Activated naive CD4-positive, alpha-beta T cell treated with anti-CD3 and anti-CD28 coated beads, Interleukin-2, amount 50 U/mL, for 16 hours (primary cell): Measurements from ENCODE around the gene FAM118A.
"Not testable (repeated sequence)": the region's sequence is repeated elsewhere in the genome, so short reads cannot be mapped to it uniquely, and the experiment has no call there.

Experiments
- DNase-seq: peaks from one replicate; pipeline ENCODE4 v3.0.0-alpha.2; 2020

The FAM118A gene

DNA sequence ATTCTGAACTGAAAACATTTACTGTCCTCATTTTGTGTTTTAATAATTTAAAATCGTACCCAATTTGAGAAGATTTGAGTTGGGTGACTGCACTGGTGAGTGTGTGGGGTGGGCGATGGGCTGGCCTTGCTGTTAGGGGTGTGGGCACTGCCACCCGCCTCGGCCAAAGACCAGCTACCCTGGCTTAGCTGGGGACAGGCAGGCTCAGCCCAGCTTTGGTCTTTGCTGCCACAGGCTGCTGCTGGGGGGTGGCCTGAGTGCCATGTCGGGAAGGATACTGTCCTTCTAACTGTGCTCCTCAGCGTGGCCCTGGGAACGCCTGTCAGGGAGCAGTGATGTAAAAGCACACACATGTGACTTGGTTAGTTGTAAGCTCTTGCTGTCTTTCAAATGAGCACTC, 22.3 kb downstream of the FAM118A start:
- no peak for DNase-seq

DNA sequence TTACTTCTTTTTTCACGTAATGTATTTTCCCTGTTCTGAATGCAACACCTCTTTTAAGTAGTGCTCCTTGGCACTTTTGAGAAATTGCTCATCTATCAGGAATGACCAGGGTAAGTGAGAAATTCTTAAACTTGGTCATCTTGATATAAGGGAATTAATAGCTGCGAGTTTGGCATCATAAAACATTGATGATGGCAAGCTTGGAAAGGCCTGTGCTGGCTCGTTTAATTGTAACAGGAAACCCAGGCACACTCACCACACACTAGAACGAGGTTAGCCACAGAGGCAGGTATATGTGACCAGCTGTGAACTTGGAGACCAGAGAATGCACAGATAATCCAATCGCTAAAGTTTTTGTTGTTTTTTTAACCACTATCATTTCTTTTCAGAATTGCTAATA, 24.3 kb downstream of the FAM118A start:
- no peak for DNase-seq

DNA sequence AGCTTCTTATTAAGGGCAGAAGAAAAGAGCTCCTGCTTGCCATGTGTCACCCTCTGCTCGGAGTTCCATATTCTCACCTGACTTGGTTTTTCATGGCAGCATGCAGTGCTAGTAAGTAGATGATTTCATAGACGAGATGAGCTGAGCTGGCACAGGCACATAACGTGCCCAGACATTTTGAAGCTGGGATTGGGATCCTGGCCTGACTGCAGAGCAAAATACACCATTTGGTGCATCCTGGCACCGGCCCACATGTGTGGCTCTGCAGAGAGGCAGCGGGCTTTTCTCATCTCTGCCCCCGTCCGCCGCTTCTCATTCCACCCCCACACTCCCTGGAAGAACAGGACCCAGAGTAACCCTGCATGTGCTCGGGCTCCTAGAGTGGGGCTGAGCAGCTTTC, 24.8 kb downstream of the FAM118A start:
- no peak for DNase-seq

- DNase-seq = no peak
Measured at GRCh38 chr22:45335021-45335818, 25.5 kb downstream of the FAM118A start.

- DNase-seq = no peak
Measured at GRCh38 chr22:45335854-45336522, 26.3 kb downstream of the FAM118A start.

GRCh38 chr22:45336971-45337431, 27.3 kb downstream of the FAM118A start:
- DNase-seq = no peak

GRCh38 chr22:45337536-45337935, 27.8 kb downstream of the FAM118A start:
- no peak for DNase-seq

GRCh38 chr22:45338795-45339194, 29.1 kb downstream of the FAM118A start:
- DNase-seq = no peak

- no peak for DNase-seq
Measured at GRCh38 chr22:45340323-45340722, 30.6 kb downstream of the FAM118A start.

DNA sequence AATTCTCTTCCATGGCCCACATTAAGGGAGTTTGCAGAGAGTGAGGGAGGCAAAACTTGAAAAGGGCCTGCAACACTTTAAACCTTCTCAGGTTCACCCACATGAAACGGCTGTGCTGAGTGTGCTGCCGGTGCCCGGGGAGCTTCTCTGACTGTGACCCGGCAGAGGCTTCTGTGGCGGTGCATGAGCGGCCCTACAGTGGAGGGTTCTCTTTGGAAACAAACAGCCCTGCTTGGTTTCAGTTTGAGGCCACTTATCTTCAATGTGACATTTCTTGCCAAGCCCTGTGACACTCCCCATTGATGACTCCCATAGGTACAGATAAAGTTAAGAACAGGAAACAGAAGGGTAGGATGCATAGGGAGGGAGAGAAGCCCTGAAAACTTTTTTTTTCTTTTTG, 31.8 kb downstream of the FAM118A start:
- DNase-seq = peak; percentile 71

- no peak for DNase-seq
Measured at GRCh38 chr22:45343143-45343542, 33.4 kb downstream of the FAM118A start.

- DNase-seq = no peak
Measured at GRCh38 chr22:45344334-45344733, 34.6 kb downstream of the FAM118A start.

DNA sequence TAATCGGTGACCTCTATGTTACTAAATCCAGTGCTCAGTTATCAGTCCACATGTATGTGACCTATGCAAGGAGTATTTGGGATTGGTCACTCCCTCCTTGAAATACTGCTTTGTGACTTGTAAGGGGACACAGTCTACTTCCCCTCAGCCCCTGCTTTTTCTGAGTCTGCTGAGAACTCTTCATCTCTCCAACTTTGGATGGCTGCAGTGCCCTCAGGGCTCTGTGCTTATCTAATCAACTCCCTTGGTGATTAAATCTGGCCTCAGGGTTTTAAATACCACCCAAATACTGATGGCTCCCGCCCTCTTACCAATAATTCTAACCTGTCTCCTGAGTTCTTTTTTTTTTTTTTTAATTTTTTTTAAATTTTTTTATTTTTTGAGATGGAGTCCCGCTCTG, 40.2 kb downstream of the FAM118A start:
- DNase-seq = no peak

DNA sequence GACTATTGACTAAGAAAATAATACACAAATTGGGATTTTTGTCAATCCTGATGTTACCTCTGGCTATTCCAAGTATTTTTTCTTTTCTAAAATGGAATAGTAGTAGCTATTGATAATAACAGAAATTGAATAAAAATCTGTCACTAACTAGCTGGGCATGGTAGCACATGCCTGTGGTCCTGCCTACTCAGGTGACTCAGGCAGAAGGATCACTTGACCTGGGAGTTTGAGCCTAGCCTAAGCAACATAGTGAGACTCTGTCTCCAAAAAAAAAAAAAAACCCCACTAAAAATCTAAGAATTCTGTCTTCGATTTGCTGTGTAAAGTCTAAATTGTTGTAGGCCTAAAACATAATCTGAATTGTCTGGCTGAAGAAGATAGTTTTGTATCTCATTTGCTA, 42.2 kb downstream of the FAM118A start:
- no peak for DNase-seq

DNA sequence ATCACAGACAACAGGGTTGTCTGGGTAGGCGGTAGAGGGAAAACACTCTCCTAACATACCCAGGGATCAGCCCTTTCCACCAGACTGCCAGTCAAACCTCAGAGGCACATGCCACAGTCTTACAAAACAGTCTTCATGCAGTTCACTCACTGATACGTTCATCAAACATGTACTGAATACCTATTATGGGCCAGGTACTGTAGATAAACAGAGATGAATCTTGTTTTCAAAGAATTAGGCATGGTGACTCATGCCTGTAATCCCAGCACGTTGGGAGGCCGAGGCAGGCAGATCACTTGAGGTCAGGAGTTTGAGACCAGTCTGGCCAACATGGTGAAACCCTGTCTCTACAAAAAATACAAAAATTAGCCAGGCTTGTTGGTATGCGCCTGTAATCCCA, 43.0 kb downstream of the FAM118A start:
- not testable (repeated sequence) for DNase-seq

- DNase-seq = no peak
Measured at GRCh38 chr22:45353786-45354185, 44.1 kb downstream of the FAM118A start.

- DNase-seq = no peak
Measured at GRCh38 chr22:45357490-45357889, 47.8 kb downstream of the FAM118A start.

GRCh38 chr22:45358127-45358526, 48.4 kb downstream of the FAM118A start:
- DNase-seq = no peak

- no peak for DNase-seq
Measured at GRCh38 chr22:45359627-45360026, 49.9 kb downstream of the FAM118A start.

- no peak for DNase-seq
Measured at GRCh38 chr22:45366713-45367112, 57.0 kb downstream of the FAM118A start.

GRCh38 chr22:45373592-45373991, 63.9 kb downstream of the FAM118A start:
- DNase-seq = not testable (repeated sequence)

DNA sequence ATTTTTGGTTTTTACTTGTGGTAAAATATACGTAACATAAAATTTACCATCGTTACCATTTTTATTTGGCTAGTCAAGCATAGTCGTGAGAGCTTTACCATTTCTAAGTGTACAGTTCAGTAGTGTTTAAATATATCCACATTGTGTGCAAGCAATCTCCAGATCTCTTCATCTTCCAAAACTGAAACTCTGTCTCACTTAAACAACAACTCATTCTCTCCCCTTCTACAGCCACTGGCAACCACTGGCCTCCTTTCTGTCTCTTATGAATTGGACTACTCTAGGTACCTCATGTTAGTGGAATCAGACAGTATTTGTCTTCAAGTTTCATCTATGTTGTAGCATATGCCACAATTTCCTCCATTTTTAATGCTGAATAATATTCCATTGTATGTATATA, 66.3 kb downstream of the FAM118A start:
- no peak for DNase-seq

DNA sequence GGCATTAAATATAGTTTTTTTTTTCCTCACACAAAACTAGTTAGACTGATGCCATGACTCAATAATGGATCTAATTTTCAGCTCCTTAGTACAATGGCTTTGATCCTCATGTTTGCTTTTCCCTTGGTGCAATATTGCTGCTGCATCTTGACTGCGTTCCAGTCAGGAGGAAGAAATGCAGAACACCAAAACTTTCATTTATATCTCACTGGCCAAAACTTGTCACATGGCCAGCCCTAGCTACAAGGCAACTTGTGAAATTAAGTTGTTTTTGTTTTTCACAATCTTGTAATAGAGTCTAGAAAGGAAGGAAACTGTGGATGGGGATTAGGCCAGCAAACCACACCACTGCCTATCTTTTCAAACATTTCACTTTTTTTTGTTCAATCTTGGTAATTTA, 67.0 kb downstream of the FAM118A start:
- no peak for DNase-seq

- no peak for DNase-seq
Measured at GRCh38 chr22:45381348-45381747, 71.6 kb downstream of the FAM118A start.

DNA sequence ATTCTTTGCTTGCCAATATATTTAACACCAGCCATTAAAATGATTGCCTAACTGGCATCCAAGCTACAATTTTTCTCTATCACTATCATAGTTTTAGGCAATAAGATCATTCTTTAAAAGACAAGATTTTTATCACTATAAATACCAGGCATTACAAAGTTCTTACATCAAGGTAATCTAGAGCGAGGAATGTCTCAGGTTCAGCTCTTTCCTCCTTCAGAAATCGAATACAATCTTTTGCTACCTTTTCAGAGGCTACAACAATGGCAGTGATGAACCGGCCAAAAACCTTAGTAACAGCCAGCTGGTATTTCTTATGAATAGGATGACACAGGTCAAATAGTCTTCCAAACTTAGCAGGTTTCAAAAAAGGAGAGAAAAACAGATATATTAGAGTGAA, 79.8 kb downstream of the FAM118A start:
- no peak for DNase-seq
